OCI-LY1 (cell line): ENCODE results near the gene ROCK1.
A peak's percentile ranks its signal among the peaks of the same experiment; 100 is the strongest.

Source experiments
- H2AFZ ChIP-seq: fragments of 200-600 bp; sonication (generic), shearing (Covaris generic); 2 replicates; pipeline ENCODE4 v1.6.0; 2014; ENCODE audit warnings: antibody characterized with exemption, mild to moderate bottlenecking, low read length
- H3F3A ChIP-seq: fragments of 200-600 bp; sonication (generic), shearing (Covaris generic); 2 replicates; pipeline ENCODE4 v1.6.0; 2014; ENCODE audit warnings: mild to moderate bottlenecking, antibody characterized with exemption, low read length, moderate library complexity; ENCODE audit not compliant: insufficient read depth
- H3K27ac ChIP-seq: fragments of 200-600 bp; sonication (generic); 2 replicates; pipeline ENCODE4 v1.5.1; 2014; ENCODE audit warnings: low read length, mixed run types, mild to moderate bottlenecking, low read depth; ENCODE audit not compliant: poor library complexity, severe bottlenecking
- H3K27me3 ChIP-seq: fragments of 200-600 bp; sonication (generic); 2 replicates; pipeline ENCODE4 v1.6.0; 2014; ENCODE audit warnings: antibody characterized with exemption, mild to moderate bottlenecking, low read length, moderate library complexity; ENCODE audit not compliant: insufficient read depth
- H3K36me3 ChIP-seq: fragments of 200-600 bp; sonication (generic); 2 replicates; pipeline ENCODE4 v1.6.1; 2014; ENCODE audit warnings: mild to moderate bottlenecking, antibody characterized with exemption, low read length, moderate library complexity, mixed read lengths; ENCODE audit not compliant: insufficient read depth
- H3K4me1 ChIP-seq: fragments of 200-600 bp; sonication (generic); 2 replicates; pipeline ENCODE4 v1.5.1; 2014; ENCODE audit warnings: mild to moderate bottlenecking, low read length, moderate library complexity; ENCODE audit not compliant: insufficient read depth, severe bottlenecking
- H3K4me2 ChIP-seq: fragments of 200-600 bp; sonication (generic), shearing (Covaris generic); 2 replicates; pipeline ENCODE4 v1.6.1; 2014; ENCODE audit warnings: low read length
- H3K4me3 ChIP-seq: fragments of 200-600 bp; sonication (generic); 2 replicates; pipeline ENCODE4 v1.5.1; 2014; ENCODE audit warnings: low read length, low read depth, mild to moderate bottlenecking, mixed read lengths; ENCODE audit not compliant: poor library complexity, severe bottlenecking
- H3K79me2 ChIP-seq: fragments of 200-600 bp; shearing (Covaris generic); 2 replicates; pipeline ENCODE4 v1.6.1; 2016; ENCODE audit warnings: mixed run types, low read length, mixed read lengths; ENCODE audit not compliant: insufficient read depth
- H3K9ac ChIP-seq: fragments of 200-600 bp; sonication (generic), shearing (Covaris generic); 2 replicates; pipeline ENCODE4 v1.6.1; 2014; ENCODE audit warnings: mild to moderate bottlenecking, low read length, mixed read lengths
- H3K9me2 ChIP-seq: fragments of 200-600 bp; sonication (generic), shearing (Covaris generic); 2 replicates; pipeline ENCODE4 v1.6.1; 2014; ENCODE audit warnings: low read depth, mild to moderate bottlenecking, low read length, mixed read lengths
- H3K9me3 ChIP-seq: fragments of 200-600 bp; shearing (Covaris generic); 2 replicates; pipeline ENCODE4 v1.6.1; 2014; ENCODE audit warnings: low read length, mixed read lengths
- H4K20me1 ChIP-seq: fragments of 200-600 bp; sonication (generic), shearing (Covaris generic); 2 replicates; pipeline ENCODE4 v1.6.0; 2016; ENCODE audit warnings: mild to moderate bottlenecking, low read length; ENCODE audit not compliant: insufficient read depth
- EZH2 ChIP-seq: fragments of 200-600 bp; sonication (generic), shearing (Covaris generic); IDR thresholded peaks from 2 replicates; pipeline ENCODE4 v1.8.0; 2017; ENCODE audit warnings: borderline replicate concordance, mixed run types, mild to moderate bottlenecking, antibody characterized with exemption, low read length, moderate library complexity, mixed read lengths
- TF ChIP-seq, protein P1 (sequence below): fragments of 200-600 bp; sonication (generic), shearing (Covaris generic); IDR thresholded peaks from 2 replicates; pipeline ENCODE4 v1.5.1; 2017; ENCODE audit warnings: mild to moderate bottlenecking, antibody characterized with exemption, low read length, moderate library complexity, mixed read lengths

The ROCK1 gene

DNA sequence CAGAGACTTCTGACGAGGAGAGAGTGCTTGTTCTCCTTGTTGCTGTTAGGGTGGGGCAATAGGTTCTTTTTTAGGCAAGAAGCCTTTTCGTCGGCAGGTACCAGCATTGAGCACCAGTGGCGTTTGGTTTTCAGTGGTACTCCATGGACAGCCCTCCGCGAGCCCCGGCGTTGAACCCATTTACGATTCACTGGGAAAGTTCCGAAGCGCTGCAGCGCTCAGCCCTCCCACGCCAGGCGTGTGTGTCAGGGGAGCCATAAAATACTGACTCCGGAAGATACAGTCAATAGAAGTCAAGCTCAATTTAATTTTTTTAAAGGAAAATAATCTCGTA is 494 bp upstream of the ROCK1 start:
- Histone ChIP-seq H3K27me3 (no peaks in the 10 kb centered on the region), H3K79me2 (peaks cover 36% of the 10 kb centered on the region), H2AFZ (peak overlapping the region; percentile 92; the same call in 1 of the 2 replicates), H3K4me2 (peak overlapping the region; percentile 81), H3K4me1 (peaks cover 33% of the 10 kb centered on the region), H3K4me3 (peak overlapping the region; percentile 69), H4K20me1 (no peaks in the 10 kb centered on the region), H3K9me3 (no peaks in the 10 kb centered on the region), H3F3A (no peaks in the 10 kb centered on the region), H3K9ac (peak overlapping the region; percentile 82), H3K36me3 (no peaks in the 10 kb centered on the region), H3K27ac (peak overlapping the region; percentile 34), H3K9me2 (no peaks in the 10 kb centered on the region)
- no peak for TF ChIP-seq EZH2
- TF ChIP-seq, protein P1, sequence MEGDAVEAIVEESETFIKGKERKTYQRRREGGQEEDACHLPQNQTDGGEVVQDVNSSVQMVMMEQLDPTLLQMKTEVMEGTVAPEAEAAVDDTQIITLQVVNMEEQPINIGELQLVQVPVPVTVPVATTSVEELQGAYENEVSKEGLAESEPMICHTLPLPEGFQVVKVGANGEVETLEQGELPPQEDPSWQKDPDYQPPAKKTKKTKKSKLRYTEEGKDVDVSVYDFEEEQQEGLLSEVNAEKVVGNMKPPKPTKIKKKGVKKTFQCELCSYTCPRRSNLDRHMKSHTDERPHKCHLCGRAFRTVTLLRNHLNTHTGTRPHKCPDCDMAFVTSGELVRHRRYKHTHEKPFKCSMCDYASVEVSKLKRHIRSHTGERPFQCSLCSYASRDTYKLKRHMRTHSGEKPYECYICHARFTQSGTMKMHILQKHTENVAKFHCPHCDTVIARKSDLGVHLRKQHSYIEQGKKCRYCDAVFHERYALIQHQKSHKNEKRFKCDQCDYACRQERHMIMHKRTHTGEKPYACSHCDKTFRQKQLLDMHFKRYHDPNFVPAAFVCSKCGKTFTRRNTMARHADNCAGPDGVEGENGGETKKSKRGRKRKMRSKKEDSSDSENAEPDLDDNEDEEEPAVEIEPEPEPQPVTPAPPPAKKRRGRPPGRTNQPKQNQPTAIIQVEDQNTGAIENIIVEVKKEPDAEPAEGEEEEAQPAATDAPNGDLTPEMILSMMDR: no peak

DNA sequence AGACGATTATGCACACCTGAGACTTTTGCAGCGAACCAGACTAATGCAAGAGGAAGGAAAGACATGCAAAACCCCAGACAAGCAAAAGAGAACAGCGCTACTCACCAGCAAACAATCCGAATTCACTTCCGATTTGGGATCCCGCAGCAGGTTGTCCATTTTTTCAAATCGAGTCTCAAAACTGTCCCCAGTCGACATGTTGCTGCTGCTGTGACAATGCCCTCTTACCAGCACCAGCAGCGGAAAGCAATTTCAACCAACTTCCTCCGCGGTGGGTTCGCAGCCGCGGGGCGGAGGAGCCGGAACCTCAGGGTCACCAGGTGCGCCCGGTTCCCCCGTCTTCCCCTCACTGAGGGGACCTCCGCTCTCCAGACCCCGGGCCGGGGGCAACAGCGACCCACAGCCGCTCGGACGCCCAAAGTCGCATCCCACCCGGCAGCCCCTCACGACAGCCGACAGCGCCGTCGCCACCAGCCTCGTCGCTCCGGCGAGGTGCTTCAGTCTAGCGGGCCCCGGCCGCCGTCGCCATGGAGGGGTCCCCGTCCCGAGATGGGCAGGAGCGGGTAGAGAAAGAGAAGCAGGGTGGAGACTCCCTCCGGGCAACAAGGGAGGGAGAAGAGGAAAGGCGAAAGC is 784 bp downstream of the ROCK1 start:
- no peak overlapping the region for H2AFZ ChIP-seq
- TF ChIP-seq EZH2: no peak
- TF ChIP-seq, protein P1: no peak
- H3K27ac ChIP-seq: peak overlapping the region; percentile 80
- no peaks in the 10 kb centered on the region for H3F3A ChIP-seq
- no peaks in the 10 kb centered on the region for H3K27me3 ChIP-seq
- peak overlapping the region; percentile 79 for H3K4me3 ChIP-seq
- no peaks in the 10 kb centered on the region for H3K36me3 ChIP-seq
- H3K4me1 ChIP-seq: peaks cover 46% of the 10 kb centered on the region
- H3K9me3 ChIP-seq: no peaks in the 10 kb centered on the region
- H3K9me2 ChIP-seq: no peaks in the 10 kb centered on the region
- H3K79me2 ChIP-seq: peaks cover 49% of the 10 kb centered on the region
- 0 out of 2 replicates have a peak, but pooled peaks cover 2% of the 10 kb centered on the region for H4K20me1 ChIP-seq
- H3K4me2 ChIP-seq: peak overlapping the region; percentile 84
- peak overlapping the region; percentile 76 for H3K9ac ChIP-seq

DNA sequence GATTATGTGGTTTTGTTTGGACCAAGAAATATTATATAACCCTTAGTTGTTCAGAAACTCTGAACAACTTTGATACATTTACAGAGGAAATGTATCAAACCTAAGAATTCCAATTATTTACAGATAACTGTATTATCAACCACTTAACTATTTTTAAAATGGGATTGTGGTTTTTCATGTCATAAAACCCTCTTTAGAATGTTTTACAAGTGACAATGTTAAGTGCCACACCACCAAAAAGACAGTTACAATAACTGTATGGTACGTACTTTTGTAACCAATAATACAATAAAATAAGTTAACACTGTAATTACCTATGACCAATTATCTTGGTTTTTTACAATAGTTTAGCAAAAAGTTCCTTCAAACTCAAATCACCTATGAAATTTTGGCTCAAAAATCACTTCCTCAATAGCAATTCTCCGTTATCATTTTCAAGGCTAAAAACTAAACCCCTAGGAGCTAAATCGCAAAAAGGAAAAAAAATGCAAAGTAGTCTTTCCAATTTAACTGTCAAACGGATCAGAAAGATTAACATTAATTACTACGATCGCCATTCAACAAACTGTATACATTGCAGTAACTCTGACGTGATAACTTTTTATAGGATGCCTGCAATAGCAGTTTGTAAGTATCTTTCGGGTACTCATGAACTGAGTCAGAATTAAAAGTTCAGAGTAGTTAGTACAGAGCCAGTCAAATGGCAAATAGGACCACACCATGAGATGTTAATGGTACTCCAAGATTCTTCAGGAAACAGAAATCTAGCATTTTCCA is 1.5 kb downstream of the ROCK1 start:
- no peaks in the 10 kb centered on the region for H3K27me3 ChIP-seq
- TF ChIP-seq EZH2: no peak
- TF ChIP-seq, protein P1: no peak
- peak overlapping the region; percentile 76 for H3K9ac ChIP-seq
- no peaks in the 10 kb centered on the region for H3K9me3 ChIP-seq
- H3F3A ChIP-seq: no peaks in the 10 kb centered on the region
- 0 out of 2 replicates have a peak, but pooled peaks cover 2% of the 10 kb centered on the region for H4K20me1 ChIP-seq
- no peaks in the 10 kb centered on the region for H3K9me2 ChIP-seq
- H3K4me2 ChIP-seq: peak overlapping the region; percentile 84
- peak overlapping the region; percentile 79 for H3K4me3 ChIP-seq
- H3K27ac ChIP-seq: peak overlapping the region; percentile 80
- peaks cover 53% of the 10 kb centered on the region for H3K4me1 ChIP-seq
- no peaks in the 10 kb centered on the region for H3K36me3 ChIP-seq
- H2AFZ ChIP-seq: no peak overlapping the region
- peaks cover 56% of the 10 kb centered on the region for H3K79me2 ChIP-seq
